ENCODE data around the gene MAP2K3.
"Not testable (repeated sequence)": the region's sequence is repeated elsewhere in the genome, so short reads cannot be mapped to it uniquely, and the experiment has no call there.

GRCh38 chr17:21317821-21318220 lies 33.3 kb downstream of the MAP2K3 start:
- not testable (repeated sequence) for TF ChIP-seq RAD21 (conservative IDR thresholded peaks at IDR 0.05); POLR2AphosphoS5 (IDR thresholded peaks at IDR 0.05); EP300 (conservative IDR thresholded peaks at IDR 0.05; ENCODE audit: poor library complexity, severe bottlenecking); REST (IDR thresholded peaks at IDR 0.05; ENCODE audit: borderline replicate concordance)

Data from neural cell (in vitro differentiated cells).